Keratinocyte (primary cell): ENCODE results near the gene IL31. TPM values are rescaled to one million over a fixed set of nuclear protein-coding genes. Genes with fewer than 3 reads are reported as not detected.

Experiments used
- DNase-seq: peaks from one replicate; pipeline ENCODE4 v3.0.0-alpha.2; 2011; ENCODE audit warnings: low read depth, missing footprints, low spot score
- FAIRE-seq: peaks from 2 replicates; lab custom pipeline; 2011; peaks lifted over from hg19 to GRCh38; lab: Jason Lieb, UNC
- H2AFZ ChIP-seq: 2 replicates; pipeline ENCODE4 v1.6.0; 2012; ENCODE audit warnings: low read length, control low read depth, inconsistent platforms; ENCODE audit not compliant: control insufficient read depth
- H3K27ac ChIP-seq: 2 replicates; pipeline ENCODE4 v1.5.1; 2011; ENCODE audit warnings: low read length; ENCODE audit not compliant: control insufficient read depth, insufficient read depth
- H3K27me3 ChIP-seq: 3 replicates; pipeline ENCODE4 v1.6.0; 2011; ENCODE audit warnings: low read length; ENCODE audit not compliant: control insufficient read depth, insufficient read depth; ENCODE audit errors: extremely low read depth
- H3K36me3 ChIP-seq, 2 experiments: 2 replicates in 1 of 2; 3 replicates in 1 of 2; pipeline ENCODE4 v1.5.1; 2011; ENCODE audit warnings: low read length in 2 of 2, mild to moderate bottlenecking in 1 of 2; ENCODE audit not compliant: control insufficient read depth in 2 of 2, insufficient read depth in 2 of 2; ENCODE audit errors: extremely low read depth in 1 of 2
- H3K4me1 ChIP-seq: 3 replicates; pipeline ENCODE4 v1.5.1; 2011; ENCODE audit warnings: low read length; ENCODE audit not compliant: control insufficient read depth, insufficient read depth; ENCODE audit errors: extremely low read depth
- H3K4me2 ChIP-seq: 3 replicates; pipeline ENCODE4 v1.6.0; 2011; ENCODE audit warnings: low read depth, low read length; ENCODE audit not compliant: control insufficient read depth, insufficient read depth; ENCODE audit errors: extremely low read depth
- H3K4me3 ChIP-seq, 3 experiments: fragments of 200-600 bp in 1 of 3; sonication (generic) in 1 of 3; 2 replicates in 2 of 3; 3 replicates in 1 of 3; pipeline ENCODE4 v1.5.1; 2011 to 2016; ENCODE audit warnings: low read length in 3 of 3, mild to moderate bottlenecking in 3 of 3, control low read depth in 2 of 3, inconsistent platforms in 1 of 3, low read depth in 1 of 3, mixed read lengths in 1 of 3, mixed run types in 1 of 3, moderate library complexity in 1 of 3; ENCODE audit not compliant: control insufficient read depth in 2 of 3, insufficient read depth in 2 of 3; ENCODE audit errors: extremely low read depth in 1 of 3
- H3K79me2 ChIP-seq: 2 replicates; pipeline ENCODE4 v1.6.0; 2012; ENCODE audit warnings: low read length; ENCODE audit not compliant: control insufficient read depth, insufficient read depth
- H3K9ac ChIP-seq: 3 replicates; pipeline ENCODE4 v1.6.0; 2011; ENCODE audit warnings: low read length; ENCODE audit not compliant: control insufficient read depth, insufficient read depth; ENCODE audit errors: extremely low read depth
- H3K9me1 ChIP-seq: 3 replicates; pipeline ENCODE4 v1.6.0; 2011; ENCODE audit warnings: low read length; ENCODE audit not compliant: control insufficient read depth, insufficient read depth; ENCODE audit errors: extremely low read depth
- H3K9me3 ChIP-seq: 2 replicates; pipeline ENCODE4 v1.5.1; 2012; ENCODE audit warnings: low read depth, low read length; ENCODE audit not compliant: control insufficient read depth
- H4K20me1 ChIP-seq: 3 replicates; pipeline ENCODE4 v1.6.0; 2011; ENCODE audit warnings: low read length; ENCODE audit not compliant: control insufficient read depth, insufficient read depth; ENCODE audit errors: extremely low read depth
- EZH2 ChIP-seq: IDR thresholded peaks from one replicate; pipeline ENCODE4 v1.6.1; 2012; ENCODE audit warnings: inconsistent platforms, mild to moderate bottlenecking, low read length, moderate library complexity
- dilution Hi-C: fragments of 300-500 bp; cut with MboI; formaldehyde crosslinking; loops from one replicate; pipeline ENCODE4 v1.7.0; 2020; ENCODE audit warnings: low sequenced_read_pairs; ENCODE audit not compliant: extremely low pct_ligation_motif_present
- polyA plus RNA-seq, 5 experiments: library from polyadenylated mRNA; depleted of rRNA in 3 of 5; stranded (reverse) in 3 of 5; stranded (forward) in 1 of 5; unstranded in 1 of 5; fragments of >200 nt; gene quantifications; 1 replicate in 1 of 5; 2 replicates in 3 of 5; 3 replicates in 1 of 5; pipeline versions ENCODE4 v1.2.1 to v1.2.3, GENCODE V29; 2011 to 2012; ENCODE audit warnings: missing spikeins in 2 of 5, low read depth in 1 of 5, low replicate concordance in 1 of 5
- TF ChIP-seq, protein P1 (sequence below), 3 experiments: IDR thresholded peaks in 1 of 3; conservative IDR thresholded peaks in 1 of 3; optimal IDR thresholded peaks in 1 of 3; 2 replicates in 2 of 3; 3 replicates in 1 of 3; pipeline versions ENCODE3 to v1.5.1; 2011; ENCODE audit warnings: low read length in 3 of 3, mild to moderate bottlenecking in 3 of 3, moderate library complexity in 2 of 3, control low read depth in 1 of 3, inconsistent platforms in 1 of 3; ENCODE audit not compliant: insufficient read depth in 2 of 3; ENCODE audit errors: extremely low read depth in 1 of 3

IL31 gene
- polyA plus RNA-seq, 1 donor (not counting 4 experiments of a cell fraction or from before 2014, with no cell fraction given), result not detected

GRCh38 chr12:122197612-122197966 is 23.6 kb upstream of the IL31 start:
- no peaks in the 10 kb centered on the region for H3K4me1 ChIP-seq

GRCh38 chr12:122195405-122195804 is 21.4 kb upstream of the IL31 start:
- DNase-seq (no peak), FAIRE-seq (no peak)
- H3K27ac ChIP-seq, result no peak overlapping the region
- H3K36me3 ChIP-seq, result no peaks in the 10 kb centered on the region
- no peak for TF ChIP-seq EZH2
- TF ChIP-seq, protein P1, sequence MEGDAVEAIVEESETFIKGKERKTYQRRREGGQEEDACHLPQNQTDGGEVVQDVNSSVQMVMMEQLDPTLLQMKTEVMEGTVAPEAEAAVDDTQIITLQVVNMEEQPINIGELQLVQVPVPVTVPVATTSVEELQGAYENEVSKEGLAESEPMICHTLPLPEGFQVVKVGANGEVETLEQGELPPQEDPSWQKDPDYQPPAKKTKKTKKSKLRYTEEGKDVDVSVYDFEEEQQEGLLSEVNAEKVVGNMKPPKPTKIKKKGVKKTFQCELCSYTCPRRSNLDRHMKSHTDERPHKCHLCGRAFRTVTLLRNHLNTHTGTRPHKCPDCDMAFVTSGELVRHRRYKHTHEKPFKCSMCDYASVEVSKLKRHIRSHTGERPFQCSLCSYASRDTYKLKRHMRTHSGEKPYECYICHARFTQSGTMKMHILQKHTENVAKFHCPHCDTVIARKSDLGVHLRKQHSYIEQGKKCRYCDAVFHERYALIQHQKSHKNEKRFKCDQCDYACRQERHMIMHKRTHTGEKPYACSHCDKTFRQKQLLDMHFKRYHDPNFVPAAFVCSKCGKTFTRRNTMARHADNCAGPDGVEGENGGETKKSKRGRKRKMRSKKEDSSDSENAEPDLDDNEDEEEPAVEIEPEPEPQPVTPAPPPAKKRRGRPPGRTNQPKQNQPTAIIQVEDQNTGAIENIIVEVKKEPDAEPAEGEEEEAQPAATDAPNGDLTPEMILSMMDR (optimal IDR thresholded peaks at IDR 0.05 in 1 of 3, IDR thresholded peaks at IDR 0.05 in 1 of 3, conservative IDR thresholded peaks at IDR 0.05 in 1 of 3; ENCODE audit: extremely low read depth in 1 of 3, insufficient read depth in 2 of 3, low read length in 3 of 3), result no peak
- H3K9me3 ChIP-seq, result peaks cover 3% of the 10 kb centered on the region
- no peak overlapping the region for H3K9ac ChIP-seq
- no peaks in the 10 kb centered on the region for H4K20me1 ChIP-seq
- dilution Hi-C loops, result no loop called here
- H3K9me1 ChIP-seq, result no peaks in the 10 kb centered on the region
- no peak overlapping the region for H2AFZ ChIP-seq
- H3K79me2 ChIP-seq, result no peaks in the 10 kb centered on the region
- H3K4me2 ChIP-seq, result no peak overlapping the region
- H3K4me1 ChIP-seq, result no peaks in the 10 kb centered on the region
- no peaks in the 10 kb centered on the region for H3K27me3 ChIP-seq
- no peak overlapping the region for H3K4me3 ChIP-seq

More at GRCh38 chr12:122197612-122197966, 23.6 kb upstream of the IL31 start:
- Histone ChIP-seq H4K20me1 (no peaks in the 10 kb centered on the region), H3K36me3 (no peaks in the 10 kb centered on the region), H2AFZ (no peak overlapping the region), H3K79me2 (no peaks in the 10 kb centered on the region), H3K9me3 (peaks cover 3% of the 10 kb centered on the region), H3K27ac (no peak overlapping the region), H3K9me1 (no peaks in the 10 kb centered on the region), H3K9ac (no peak overlapping the region), H3K4me3 (no peak overlapping the region), H3K27me3 (no peaks in the 10 kb centered on the region), H3K4me2 (no peak overlapping the region)
- DNase-seq, result no peak
- dilution Hi-C loops, result no loop called here
- TF ChIP-seq EZH2, result no peak
- TF ChIP-seq, protein P1 (optimal IDR thresholded peaks at IDR 0.05 in 1 of 3, IDR thresholded peaks at IDR 0.05 in 1 of 3, conservative IDR thresholded peaks at IDR 0.05 in 1 of 3; ENCODE audit: extremely low read depth in 1 of 3, insufficient read depth in 2 of 3, low read length in 3 of 3), result no peak
- no peak for FAIRE-seq
